Measurements from ENCODE around the gene NCOA7. TPM values are rescaled to one million over a fixed set of nuclear protein-coding genes. Genes with fewer than 3 reads are reported as not detected.

NCOA7 gene
- total RNA-seq, 1 experiment from 2014 or later: 14.4 TPM

GRCh38 chr6:125957391-125957693 lies 166.6 kb downstream of the NCOA7 start (continued):
- no peak for TF ChIP-seq CTCF (IDR thresholded peaks at IDR 0.05)
- TF ChIP-seq, protein P1, sequence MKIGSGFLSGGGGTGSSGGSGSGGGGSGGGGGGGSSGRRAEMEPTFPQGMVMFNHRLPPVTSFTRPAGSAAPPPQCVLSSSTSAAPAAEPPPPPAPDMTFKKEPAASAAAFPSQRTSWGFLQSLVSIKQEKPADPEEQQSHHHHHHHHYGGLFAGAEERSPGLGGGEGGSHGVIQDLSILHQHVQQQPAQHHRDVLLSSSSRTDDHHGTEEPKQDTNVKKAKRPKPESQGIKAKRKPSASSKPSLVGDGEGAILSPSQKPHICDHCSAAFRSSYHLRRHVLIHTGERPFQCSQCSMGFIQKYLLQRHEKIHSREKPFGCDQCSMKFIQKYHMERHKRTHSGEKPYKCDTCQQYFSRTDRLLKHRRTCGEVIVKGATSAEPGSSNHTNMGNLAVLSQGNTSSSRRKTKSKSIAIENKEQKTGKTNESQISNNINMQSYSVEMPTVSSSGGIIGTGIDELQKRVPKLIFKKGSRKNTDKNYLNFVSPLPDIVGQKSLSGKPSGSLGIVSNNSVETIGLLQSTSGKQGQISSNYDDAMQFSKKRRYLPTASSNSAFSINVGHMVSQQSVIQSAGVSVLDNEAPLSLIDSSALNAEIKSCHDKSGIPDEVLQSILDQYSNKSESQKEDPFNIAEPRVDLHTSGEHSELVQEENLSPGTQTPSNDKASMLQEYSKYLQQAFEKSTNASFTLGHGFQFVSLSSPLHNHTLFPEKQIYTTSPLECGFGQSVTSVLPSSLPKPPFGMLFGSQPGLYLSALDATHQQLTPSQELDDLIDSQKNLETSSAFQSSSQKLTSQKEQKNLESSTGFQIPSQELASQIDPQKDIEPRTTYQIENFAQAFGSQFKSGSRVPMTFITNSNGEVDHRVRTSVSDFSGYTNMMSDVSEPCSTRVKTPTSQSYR (CRISPR knock-in tag; IDR thresholded peaks at IDR 0.05): no peak
- no peak for TF ChIP-seq ZNF532 (CRISPR knock-in tag; IDR thresholded peaks at IDR 0.05; ENCODE audit: borderline replicate concordance)
- TF ChIP-seq ZNF121 (CRISPR knock-in tag; IDR thresholded peaks at IDR 0.05): no peak
- TF ChIP-seq, protein P2, sequence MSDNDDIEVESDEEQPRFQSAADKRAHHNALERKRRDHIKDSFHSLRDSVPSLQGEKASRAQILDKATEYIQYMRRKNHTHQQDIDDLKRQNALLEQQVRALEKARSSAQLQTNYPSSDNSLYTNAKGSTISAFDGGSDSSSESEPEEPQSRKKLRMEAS (CRISPR knock-in tag; IDR thresholded peaks at IDR 0.05): no peak
- no peak for TF ChIP-seq FOXJ3 (CRISPR knock-in tag; IDR thresholded peaks at IDR 0.05; ENCODE audit: borderline replicate concordance)
- no peak for TF ChIP-seq ZMAT4 (CRISPR knock-in tag; IDR thresholded peaks at IDR 0.05)
- no peak for TF ChIP-seq ELF4 (CRISPR knock-in tag; IDR thresholded peaks at IDR 0.05; ENCODE audit: low read depth)
- TF ChIP-seq GRHL2 (CRISPR knock-in tag; IDR thresholded peaks at IDR 0.05; ENCODE audit: insufficient replicate concordance, severe bottlenecking): no peak
- TF ChIP-seq KAT7 (CRISPR knock-in tag; IDR thresholded peaks at IDR 0.05; ENCODE audit: borderline replicate concordance): no peak

- no peaks in the 10 kb centered on the region for H3K27me3 Mint-ChIP-seq (ENCODE audit: low read depth)
- H3K27ac Mint-ChIP-seq: no peak overlapping the region
- peaks cover 4% of the 10 kb centered on the region; the same call in 1 of the 2 replicates for H3K4me1 Mint-ChIP-seq
- ChIA-PET POLR2A (interaction anchor here (0.6 to 3.1 kb wide), 3 partner anchors 11 to 167 kb away, joined by 4 to 14 read pairs (median 6); partner anchors contain the start of genes NCOA7 and TRMT11), CTCF (interaction anchor here (1.8 to 3.0 kb wide), 5 partner anchors 16 to 176 kb away, joined by 12 to 42 read pairs (median 15); partner anchors contain the start of genes NCOA7 and TRMT11)
- H3K4me3 Mint-ChIP-seq: no peak overlapping the region
- no peaks in the 10 kb centered on the region for H3K9me3 Mint-ChIP-seq
- ATAC-seq (no peak), DNase-seq (ENCODE audit: low spot score) (no peak)
- H3K36me3 Mint-ChIP-seq: no peaks in the 10 kb centered on the region
- TF ChIP-seq TCF7 (CRISPR knock-in tag; IDR thresholded peaks at IDR 0.05; ENCODE audit: low read depth) (no peak), ARID4B (CRISPR knock-in tag; IDR thresholded peaks at IDR 0.05; ENCODE audit: borderline replicate concordance) (no peak), NR2C2 (CRISPR knock-in tag; IDR thresholded peaks at IDR 0.05) (no peak), ZNF532 (CRISPR knock-in tag; IDR thresholded peaks at IDR 0.05; ENCODE audit: borderline replicate concordance) (no peak), RORB (CRISPR knock-in tag; IDR thresholded peaks at IDR 0.05) (no peak)
Observed at GRCh38 chr6:125957845-125958244, 167.1 kb downstream of the NCOA7 start.
